Neural cell (in vitro differentiated cells): ENCODE data around the gene POMGNT2. TPM values are rescaled to one million over a fixed set of nuclear protein-coding genes. Genes with fewer than 3 reads are reported as not detected.

Experiments used
- H2AFZ ChIP-seq: fragments of 200-600, 300-800 bp; sonication (generic), shearing (Covaris generic); 2 replicates; pipeline ENCODE4 v1.6.0; 2014; ENCODE audit warnings: low read depth, mild to moderate bottlenecking, antibody characterized with exemption, low read length, moderate library complexity
- H3F3A ChIP-seq: fragments of 200-600 bp; shearing (Covaris generic); 2 replicates; pipeline ENCODE4 v1.6.1; 2016; ENCODE audit warnings: mild to moderate bottlenecking, moderate library complexity, mixed read lengths, antibody characterized with exemption, low read length; ENCODE audit not compliant: insufficient read depth, poor library complexity, severe bottlenecking
- H3K27ac ChIP-seq: fragments of 200-600, 300-800 bp; sonication (generic), shearing (Covaris generic); 2 replicates; pipeline ENCODE4 v1.5.1; 2014; ENCODE audit warnings: mild to moderate bottlenecking, low read length, moderate library complexity
- H3K27me3 ChIP-seq: fragments of 300-800, 200-600 bp; sonication (generic), shearing (Covaris generic); 2 replicates; pipeline ENCODE4 v1.6.0; 2014; ENCODE audit warnings: mild to moderate bottlenecking, low read depth, low read length, moderate library complexity; ENCODE audit not compliant: insufficient read depth
- H3K36me3 ChIP-seq: fragments of 300-800, 200-600 bp; sonication (generic), shearing (Covaris generic); 2 replicates; pipeline ENCODE4 v1.5.1; 2014; ENCODE audit warnings: mild to moderate bottlenecking, antibody characterized with exemption, low read length, moderate library complexity; ENCODE audit not compliant: insufficient read depth
- H3K4me2 ChIP-seq: fragments of 300-800, 200-600 bp; sonication (generic), shearing (Covaris generic); 2 replicates; pipeline ENCODE4 v1.6.0; 2014; ENCODE audit warnings: mild to moderate bottlenecking, low read length
- H3K4me3 ChIP-seq: fragments of 300-800, 200-600 bp; sonication (generic), shearing (Covaris generic); 2 replicates; pipeline ENCODE4 v1.5.1; 2014; ENCODE audit warnings: mild to moderate bottlenecking, low read length, moderate library complexity
- H3K79me2 ChIP-seq: fragments of 200-600 bp; shearing (Covaris generic); replicated peaks from 2 replicates; pipeline ENCODE4 v1.6.0; 2014; ENCODE audit warnings: mild to moderate bottlenecking, low read length, moderate library complexity; ENCODE audit not compliant: insufficient read depth
- H3K9ac ChIP-seq: fragments of 300-800, 200-600 bp; sonication (generic), shearing (Covaris generic); 2 replicates; pipeline ENCODE4 v1.6.1; 2016; ENCODE audit warnings: mild to moderate bottlenecking, low read length, mixed read lengths
- H3K9me2 ChIP-seq: fragments of 200-600 bp; shearing (Covaris generic); 2 replicates; pipeline ENCODE4 v1.6.1; 2016; ENCODE audit warnings: mild to moderate bottlenecking, low read length, mixed read lengths; ENCODE audit not compliant: insufficient read depth
- H3K9me3 ChIP-seq: fragments of 200-600, 300-800 bp; sonication (generic), shearing (Covaris generic); 2 replicates; pipeline ENCODE4 v1.6.1; 2016; ENCODE audit warnings: mild to moderate bottlenecking, mixed run types, low read length, moderate library complexity, mixed read lengths
- H4K20me1 ChIP-seq: fragments of 200-600 bp; shearing (Covaris generic); 2 replicates; pipeline ENCODE4 v1.6.1; 2016; ENCODE audit warnings: mild to moderate bottlenecking, mixed run types; ENCODE audit not compliant: insufficient read depth
- CTCF ChIP-seq: fragments of 450-650 bp; IDR thresholded peaks from 2 replicates; pipeline ENCODE4 v1.5.1; 2014; ENCODE audit warnings: antibody characterized with exemption, mild to moderate bottlenecking, moderate library complexity; ENCODE audit not compliant: poor library complexity, severe bottlenecking
- EP300 ChIP-seq: fragments of 450-650 bp; conservative IDR thresholded peaks from 2 replicates; pipeline ENCODE4 v1.6.1; 2014; ENCODE audit warnings: antibody characterized with exemption, mild to moderate bottlenecking, moderate library complexity; ENCODE audit not compliant: poor library complexity, severe bottlenecking
- EZH2 ChIP-seq: fragments of 200-600, 300-800 bp; shearing (Covaris generic), sonication (generic); IDR thresholded peaks from 2 replicates; pipeline ENCODE4 v1.6.1; 2014; ENCODE audit warnings: antibody characterized with exemption, low read length, borderline replicate concordance, mild to moderate bottlenecking; ENCODE audit not compliant: insufficient read depth, poor library complexity, severe bottlenecking
- MXI1 ChIP-seq: fragments of 450-650 bp; conservative IDR thresholded peaks from 2 replicates; pipeline ENCODE4 v1.6.1; 2014; ENCODE audit warnings: antibody characterized with exemption, mild to moderate bottlenecking; ENCODE audit not compliant: poor library complexity, severe bottlenecking
- POLR2AphosphoS5 ChIP-seq: IDR thresholded peaks from 2 replicates; pipeline ENCODE4 v1.6.1; 2012
- RAD21 ChIP-seq: fragments of 450-650 bp; conservative IDR thresholded peaks from 2 replicates; pipeline ENCODE4 v1.6.1; 2014; ENCODE audit warnings: antibody characterized with exemption, mild to moderate bottlenecking, moderate library complexity
- REST ChIP-seq: IDR thresholded peaks from 2 replicates; pipeline ENCODE4 v1.6.1; 2012; ENCODE audit warnings: borderline replicate concordance
- SMC3 ChIP-seq: fragments of 450-650 bp; conservative IDR thresholded peaks from 2 replicates; pipeline ENCODE4 v1.6.1; 2014; ENCODE audit warnings: antibody characterized with exemption, mild to moderate bottlenecking, moderate library complexity; ENCODE audit not compliant: poor library complexity
- TAF1 ChIP-seq: IDR thresholded peaks from 2 replicates; pipeline ENCODE4 v1.6.1; 2012; ENCODE audit warnings: low read depth
- polyA plus RNA-seq: library from polyadenylated mRNA; depleted of rRNA; stranded (reverse); fragments of >200 nt; gene quantifications from 2 replicates; pipeline ENCODE4 v1.2.3, GENCODE V29; 2014

POMGNT2 gene
- polyA plus RNA-seq, 1 donor from 2014 or later, result 25.7 TPM

- H3K4me2 ChIP-seq, result no peak overlapping the region
- H3K9ac ChIP-seq, result no peak overlapping the region
- no peak overlapping the region for H2AFZ ChIP-seq
- no peaks in the 10 kb centered on the region for H3K9me2 ChIP-seq
- no peak for TF ChIP-seq REST
- no peak for TF ChIP-seq EZH2
- H3K27me3 ChIP-seq, result no peaks in the 10 kb centered on the region
- peaks cover 6% of the 10 kb centered on the region for H3K36me3 ChIP-seq
- H4K20me1 ChIP-seq, result no peaks in the 10 kb centered on the region
- no peaks in the 10 kb centered on the region for H3F3A ChIP-seq
- no peaks in the 10 kb centered on the region for H3K9me3 ChIP-seq
- no peak overlapping the region for H3K4me3 ChIP-seq
- H3K79me2 ChIP-seq, result no peaks in the 10 kb centered on the region
- H3K27ac ChIP-seq, result no peak overlapping the region
Measured at GRCh38 chr3:43074901-43075689, 30.8 kb downstream of the POMGNT2 start.

GRCh38 chr3:43074482-43074881 is 31.4 kb downstream of the POMGNT2 start:
- Histone ChIP-seq H3K4me3 (no peak overlapping the region), H3K9ac (no peak overlapping the region), H3K27ac (no peak overlapping the region), H2AFZ (no peak overlapping the region), H3K4me2 (no peak overlapping the region), H3F3A (no peaks in the 10 kb centered on the region), H3K9me2 (no peaks in the 10 kb centered on the region), H3K27me3 (no peaks in the 10 kb centered on the region), H3K36me3 (no peaks in the 10 kb centered on the region), H4K20me1 (no peaks in the 10 kb centered on the region), H3K9me3 (no peaks in the 10 kb centered on the region), H3K79me2 (no peaks in the 10 kb centered on the region)
- TF ChIP-seq EZH2 (no peak), POLR2AphosphoS5 (no peak), REST (no peak), CTCF (no peak), SMC3 (no peak), EP300 (no peak), MXI1 (no peak), TAF1 (no peak), RAD21 (no peak)
